H1 (cell line): ENCODE measurements around the gene FBLN2. TPM values are rescaled to one million over a fixed set of nuclear protein-coding genes. Genes with fewer than 3 reads are reported as not detected.

Experiments
- CTCF ChIA-PET: fragments of 300-600 bp; sonication (Branson Sonifier 250); formaldehyde crosslinking; loops from one replicate; lab custom pipeline; 2021; ENCODE audit not compliant: partially characterized antibody; lab: Charles Lee
- POLR2A ChIA-PET: fragments of 300-600 bp; sonication (Branson Sonifier 250); formaldehyde crosslinking; loops from one replicate; lab custom pipeline; 2021; ENCODE audit warnings: inconsistent platforms; ENCODE audit not compliant: partially characterized antibody; lab: Charles Lee
- DNase-seq, 2 experiments: peaks; one replicate each; pipeline versions ENCODE4 v3.0.0 to v3.0.0-alpha.2; 2010 to 2022; ENCODE audit warnings: low spot score in 2 of 2, low read depth in 1 of 2, mixed read lengths in 1 of 2
- FAIRE-seq: peaks from 2 replicates; lab custom pipeline; 2011; peaks lifted over from hg19 to GRCh38; lab: Jason Lieb, UNC
- H2AFZ ChIP-seq: 2 replicates; pipeline ENCODE4 v1.8.1; 2012; ENCODE audit warnings: low read length, inconsistent platforms
- H2AK5ac ChIP-seq: 2 replicates; pipeline ENCODE4 v1.6.1; 2013; ENCODE audit warnings: low read depth, low read length
- H2BK120ac ChIP-seq: replicated peaks from 2 replicates; pipeline ENCODE3; 2013; ENCODE audit warnings: low read depth, low read length, inconsistent platforms
- H2BK12ac ChIP-seq: 2 replicates; pipeline ENCODE4 v1.6.1; 2013; ENCODE audit warnings: low read depth, low read length
- H2BK15ac ChIP-seq: 2 replicates; pipeline ENCODE4 v1.6.1; 2013; ENCODE audit warnings: low read length
- H2BK20ac ChIP-seq: 2 replicates; pipeline ENCODE4 v1.6.1; 2013; ENCODE audit warnings: low read length
- H2BK5ac ChIP-seq: 2 replicates; pipeline ENCODE4 v1.6.1; 2013; ENCODE audit warnings: low read depth, low read length
- H3K14ac ChIP-seq: 2 replicates; pipeline ENCODE4 v1.6.1; 2013; ENCODE audit warnings: inconsistent platforms; ENCODE audit not compliant: insufficient read length
- H3K18ac ChIP-seq: 2 replicates; pipeline ENCODE4 v1.6.1; 2013; ENCODE audit warnings: low read length; ENCODE audit errors: extremely low read depth
- H3K23ac ChIP-seq: 2 replicates; pipeline ENCODE4 v1.6.1; 2013; ENCODE audit warnings: inconsistent platforms; ENCODE audit not compliant: insufficient read length
- H3K23me2 ChIP-seq: 2 replicates; pipeline ENCODE4 v1.6.1; 2013; ENCODE audit warnings: low read depth, low read length
- H3K27ac ChIP-seq: 2 replicates; pipeline ENCODE4 v1.6.1; 2011; ENCODE audit warnings: low read depth, low read length, inconsistent platforms
- H3K27me3 ChIP-seq, 4 experiments: replicated peaks in 1 of 4; 1 replicate in 1 of 4; 2 replicates in 3 of 4; pipeline versions ENCODE4 v1.6.1 to v1.8.1; 2011 to 2013; ENCODE audit warnings: low read length in 3 of 4, mild to moderate bottlenecking in 3 of 4, inconsistent platforms in 2 of 4, mixed read lengths in 2 of 4, moderate library complexity in 1 of 4; ENCODE audit not compliant: control insufficient read depth in 3 of 4, insufficient read depth in 3 of 4; ENCODE audit errors: extremely low read depth in 1 of 4
- H3K36me3 ChIP-seq, 4 experiments: 2 replicates each; pipeline versions ENCODE4 v1.6.1 to v1.8.1; 2011 to 2013; ENCODE audit warnings: mild to moderate bottlenecking in 4 of 4, low read length in 3 of 4, moderate library complexity in 2 of 4, control low read depth in 1 of 4, inconsistent platforms in 1 of 4; ENCODE audit not compliant: insufficient read depth in 4 of 4, control insufficient read depth in 2 of 4
- H3K4ac ChIP-seq: replicated peaks from 2 replicates; pipeline ENCODE3; 2013; ENCODE audit warnings: low read length, low read depth, mixed read lengths, inconsistent platforms; ENCODE audit not compliant: insufficient read length
- H3K4me1 ChIP-seq, 4 experiments: replicated peaks in 1 of 4; 1 replicate in 1 of 4; 2 replicates in 3 of 4; pipeline versions ENCODE4 v1.6.1 to v1.8.1; 2011 to 2013; ENCODE audit warnings: low read length in 3 of 4, inconsistent platforms in 2 of 4, mixed read lengths in 1 of 4; ENCODE audit not compliant: insufficient read depth in 4 of 4, control insufficient read depth in 3 of 4
- H3K4me2 ChIP-seq, 2 experiments: 2 replicates each; pipeline versions ENCODE4 v1.6.1 to v1.8.1; 2011 to 2013; ENCODE audit warnings: low read depth in 2 of 2, low read length in 2 of 2, control low read depth in 1 of 2, inconsistent platforms in 1 of 2, mild to moderate bottlenecking in 1 of 2; ENCODE audit not compliant: insufficient read depth in 1 of 2
- H3K4me3 ChIP-seq, 4 experiments: fragments of 200-600, 300-600 bp in 1 of 4; sonication (generic), shearing (Covaris generic), sonication (Bioruptor Twin) in 1 of 4; 2 replicates each; pipeline versions ENCODE4 v1.5.1 to v1.8.1; 2011 to 2016; ENCODE audit warnings: low read length in 4 of 4, low read depth in 3 of 4, control low read depth in 2 of 4, inconsistent platforms in 2 of 4, mild to moderate bottlenecking in 2 of 4, mixed read lengths in 1 of 4, moderate library complexity in 1 of 4; ENCODE audit not compliant: insufficient read depth in 2 of 4; ENCODE audit errors: extremely low read depth in 1 of 4
- H3K56ac ChIP-seq: replicated peaks from 2 replicates; pipeline ENCODE3; 2013; ENCODE audit warnings: low read depth, mild to moderate bottlenecking, mixed read lengths, low read length, inconsistent platforms; ENCODE audit not compliant: insufficient read length
- H3K79me1 ChIP-seq: 2 replicates; pipeline ENCODE4 v1.6.1; 2013; ENCODE audit warnings: low read depth, low read length, control low read depth
- H3K79me2 ChIP-seq, 2 experiments: 2 replicates each; pipeline versions ENCODE4 v1.6.1 to v1.8.1; 2012 to 2013; ENCODE audit warnings: low read length in 2 of 2, mild to moderate bottlenecking in 2 of 2, inconsistent platforms in 1 of 2; ENCODE audit not compliant: insufficient read depth in 2 of 2, control insufficient read depth in 1 of 2
- H3K9ac ChIP-seq, 4 experiments: replicated peaks in 1 of 4; 1 replicate in 1 of 4; 2 replicates in 3 of 4; pipeline versions ENCODE4 v1.6.1 to v1.8.1; 2011 to 2013; ENCODE audit warnings: low read depth in 3 of 4, low read length in 3 of 4, control low read depth in 2 of 4, mild to moderate bottlenecking in 2 of 4, moderate library complexity in 2 of 4, inconsistent platforms in 1 of 4; ENCODE audit errors: extremely low read depth in 1 of 4
- H3K9me3 ChIP-seq, 2 experiments: 2 replicates each; pipeline versions ENCODE4 v1.6.1 to v1.8.1; 2012 to 2013; ENCODE audit warnings: mild to moderate bottlenecking in 2 of 2, moderate library complexity in 2 of 2, control low read depth in 1 of 2, inconsistent platforms in 1 of 2, low read depth in 1 of 2, low read length in 1 of 2, mixed read lengths in 1 of 2; ENCODE audit not compliant: insufficient read depth in 2 of 2
- H4K20me1 ChIP-seq, 2 experiments: replicated peaks in 1 of 2; 2 replicates each; pipeline versions ENCODE3 to v1.8.1; 2011 to 2013; ENCODE audit warnings: inconsistent platforms in 2 of 2, low read length in 2 of 2, mild to moderate bottlenecking in 1 of 2; ENCODE audit not compliant: insufficient read depth in 2 of 2, control insufficient read depth in 1 of 2
- H4K5ac ChIP-seq: 2 replicates; pipeline ENCODE4 v1.6.1; 2013; ENCODE audit warnings: low read length, low read depth, mixed read lengths, inconsistent platforms; ENCODE audit not compliant: insufficient read length
- H4K8ac ChIP-seq: 2 replicates; pipeline ENCODE4 v1.8.0; 2013; ENCODE audit warnings: mild to moderate bottlenecking, moderate library complexity, low read length, inconsistent platforms; ENCODE audit not compliant: insufficient read depth; ENCODE audit errors: extremely low read depth
- H4K91ac ChIP-seq: replicated peaks from 2 replicates; pipeline ENCODE3; 2013; ENCODE audit warnings: low read length, mixed read lengths, inconsistent platforms; ENCODE audit not compliant: insufficient read length
- EZH2 ChIP-seq: fragments of 200-600 bp; sonication (generic); IDR thresholded peaks from 2 replicates; pipeline ENCODE4 v1.7.1; 2012; ENCODE audit warnings: low read depth, mild to moderate bottlenecking, moderate library complexity, low read length, inconsistent platforms; ENCODE audit not compliant: severe bottlenecking
- MAX ChIP-seq: IDR thresholded peaks from 2 replicates; pipeline ENCODE4 v1.6.1; 2012; ENCODE audit warnings: inconsistent platforms
- WGBS, 2 experiments: shearing (Covaris generic) in 1 of 2; methylation state at CpG; one replicate each; pipeline versions ENCODE4 v1.1.6 to v1.1.7; 2013 to 2015; ENCODE audit warnings: low lambda C conversion rate in 2 of 2, mixed read lengths in 2 of 2, inconsistent platforms in 1 of 2, low coverage in 1 of 2, missing lambda C conversion rate in 1 of 2; ENCODE audit not compliant: insufficient replicate concordance in 2 of 2, insufficient coverage in 1 of 2, insufficient read length in 1 of 2; ENCODE audit errors: extremely low coverage in 1 of 2, missing lambda C conversion rate in 1 of 2; 5-methylcytosine and 5-hydroxymethylcytosine counted together
- polyA plus RNA-seq, 7 experiments: library from polyadenylated mRNA; depleted of rRNA in 3 of 7; stranded (reverse) in 5 of 7; unstranded in 2 of 7; fragments of >200 nt in 5 of 7; fragments of 200-250 nt in 2 of 7; gene quantifications; 1 replicate in 5 of 7; 2 replicates in 1 of 7; 4 replicates in 1 of 7; pipeline versions ENCODE4 v1.2.1 to v1.2.3, GENCODE V29; 2011 to 2013; ENCODE audit warnings: missing spikeins in 2 of 7, mixed read lengths in 2 of 7
- total RNA-seq: library from RNA; stranded (reverse); fragmentation: NEBNext Ultra II Directional; extraction: Animal tissue kit (Norgen Biotek cat#: 25700); gene quantifications from 2 replicates; pipeline ENCODE4 v1.2.1, GENCODE V29; 2021

Gene FBLN2
- total and polyA plus RNA-seq, 2 of the 8 experiments (the other 6 are each of a cell fraction or from before 2014, with no cell fraction given): 17.4 to 24.2 TPM

GRCh38 chr3:13578251-13578650 lies 29.3 kb downstream of the FBLN2 start:
- ChIA-PET POLR2A (interaction anchor here (0.6 kb wide), 1 partner anchor 1076 kb away, joined by 3 read pairs; no protein-coding TSS in a partner anchor), CTCF (interaction anchor here (1.7 to 3.0 kb wide), 3 partner anchors 8 to 78 kb away, joined by 4 to 12 read pairs (median 9); no protein-coding TSS in a partner anchor)
- 97% methylated on average over 2 of the region's 2 CpGs; no CpG with 5 or more reads in 1 of the 2 experiments for WGBS, 2 experiments
- H2AFZ ChIP-seq: no peak overlapping the region
- no peak overlapping the region for H2BK15ac ChIP-seq
- H2BK5ac ChIP-seq: no peak overlapping the region
- no peak overlapping the region for H4K91ac ChIP-seq
- H3K9ac ChIP-seq: no peak overlapping the region
- no peaks in the 10 kb centered on the region for H4K20me1 ChIP-seq
- H3K27ac ChIP-seq: no peak overlapping the region
- FAIRE-seq (no peak), DNase-seq (no peak)
- H3K4me2 ChIP-seq: no peak overlapping the region
- no peaks in the 10 kb centered on the region; a peak in 1 of 7 replicates for H3K27me3 ChIP-seq
- no peak overlapping the region for H4K8ac ChIP-seq
- no peak overlapping the region for H3K14ac ChIP-seq
- no peak overlapping the region for H3K23ac ChIP-seq
- H3K36me3 ChIP-seq: no peaks in the 10 kb centered on the region
- no peak overlapping the region for H2AK5ac ChIP-seq
- no peak overlapping the region for H3K4me3 ChIP-seq
- H3K79me2 ChIP-seq: no peaks in the 10 kb centered on the region
- H2BK12ac ChIP-seq: no peak overlapping the region
- TF ChIP-seq EZH2 (no peak), MAX (no peak)
- H3K23me2 ChIP-seq: no peaks in the 10 kb centered on the region
- no peaks in the 10 kb centered on the region; the same call in 1 of the 2 replicates for H3K79me1 ChIP-seq
- H3K4ac ChIP-seq: no peak overlapping the region
- H4K5ac ChIP-seq: no peak overlapping the region
- H2BK20ac ChIP-seq: no peak overlapping the region
- H3K4me1 ChIP-seq: peaks cover 0 to 23% (median 9%) of the 10 kb centered on the region in 4 experiments; a peak in 5 of 7 replicates
- no peak overlapping the region for H3K56ac ChIP-seq
- no peaks in the 10 kb centered on the region for H3K9me3 ChIP-seq
- H3K18ac ChIP-seq: no peak overlapping the region
- no peak overlapping the region for H2BK120ac ChIP-seq
